Liver (tissue), 9 donors: Measurements from ENCODE around the gene SCARB1. TPM values are rescaled to one million over a fixed set of nuclear protein-coding genes. Genes with fewer than 3 reads are reported as not detected.
"Not testable (repeated sequence)": the region's sequence is repeated elsewhere in the genome, so short reads cannot be mapped to it uniquely, and the experiment has no call there.

ENCODE experiments used
- DNase-seq: peaks from one replicate; pipeline ENCODE4 v3.0.0-alpha.2; 2017; ENCODE audit warnings: low spot score
- H3K27ac ChIP-seq, 2 donors: one replicate each; pipeline ENCODE4 v1.7.0; 2013; ENCODE audit warnings: inconsistent platforms in 2 of 2, low read length in 2 of 2, control low read depth in 1 of 2, low read depth in 1 of 2, mild to moderate bottlenecking in 1 of 2
- H3K27me3 ChIP-seq, 4 donors: one replicate each; pipeline versions ENCODE4 v1.6.1 to v1.7.0; 2013; ENCODE audit warnings: low read length in 3 of 4, inconsistent platforms in 1 of 4, mild to moderate bottlenecking in 1 of 4, moderate library complexity in 1 of 4; ENCODE audit not compliant: control insufficient read depth in 4 of 4, insufficient read depth in 4 of 4
- H3K36me3 ChIP-seq, 4 donors: one replicate each; pipeline versions ENCODE4 v1.6.1 to v1.7.0; 2013; ENCODE audit warnings: low read length in 3 of 4, mild to moderate bottlenecking in 3 of 4, low read depth in 1 of 4, moderate library complexity in 1 of 4; ENCODE audit not compliant: control insufficient read depth in 4 of 4, insufficient read depth in 3 of 4
- H3K4me1 ChIP-seq, 4 donors: one replicate each; pipeline versions ENCODE4 v1.6.1 to v1.7.0; 2013; ENCODE audit warnings: low read length in 3 of 4, mild to moderate bottlenecking in 3 of 4, moderate library complexity in 1 of 4; ENCODE audit not compliant: control insufficient read depth in 4 of 4, insufficient read depth in 4 of 4
- H3K4me3 ChIP-seq, 3 donors: one replicate each; pipeline versions ENCODE4 v1.6.1 to v1.7.0; 2013; ENCODE audit warnings: low read length in 3 of 3, control low read depth in 1 of 3, low read depth in 1 of 3, mild to moderate bottlenecking in 1 of 3
- H3K9ac ChIP-seq, 2 donors: one replicate each; pipeline ENCODE4 v1.7.0; 2013; ENCODE audit warnings: low read length in 2 of 2, mild to moderate bottlenecking in 2 of 2, moderate library complexity in 2 of 2, control low read depth in 1 of 2, low read depth in 1 of 2
- H3K9me3 ChIP-seq, 4 donors: one replicate each; pipeline versions ENCODE4 v1.6.1 to v1.7.0; 2013; ENCODE audit warnings: low read length in 3 of 4; ENCODE audit not compliant: control insufficient read depth in 4 of 4
- ATF3 ChIP-seq: IDR thresholded peaks from 2 replicates; pipeline ENCODE4 v1.6.1; 2016; ENCODE audit warnings: antibody characterized with exemption
- CTCF ChIP-seq: fragments of 150-350 bp; IDR thresholded peaks from 2 replicates; pipeline ENCODE4 v1.5.1; 2017; ENCODE audit warnings: improper control_type of control experiment, low read depth, low read length; ENCODE audit not compliant: missing input control
- EGR1 ChIP-seq, 2 donors: IDR thresholded peaks; 2 replicates each; pipeline ENCODE4 v1.6.1; 2016 to 2018; ENCODE audit warnings: antibody characterized with exemption in 2 of 2, low read depth in 2 of 2
- FOXA1 ChIP-seq: IDR thresholded peaks from 2 replicates; pipeline ENCODE4 v1.6.1; 2016; ENCODE audit warnings: antibody characterized with exemption
- FOXA2 ChIP-seq: IDR thresholded peaks from 2 replicates; pipeline ENCODE4 v1.6.1; 2016; ENCODE audit warnings: antibody characterized with exemption
- GABPA ChIP-seq, 2 donors: IDR thresholded peaks in 1 of 2; conservative IDR thresholded peaks in 1 of 2; 2 replicates each; pipeline ENCODE4 v1.6.1; 2016; ENCODE audit warnings: antibody characterized with exemption in 2 of 2, mild to moderate bottlenecking in 1 of 2, moderate library complexity in 1 of 2
- HNF4G ChIP-seq: IDR thresholded peaks from 2 replicates; pipeline ENCODE4 v1.6.1; 2016; ENCODE audit warnings: antibody characterized with exemption
- JUND ChIP-seq, 2 donors: IDR thresholded peaks; 2 replicates each; pipeline ENCODE4 v1.6.1; 2016; ENCODE audit warnings: antibody characterized with exemption in 2 of 2
- MAX ChIP-seq: IDR thresholded peaks from 2 replicates; pipeline ENCODE4 v1.6.1; 2016; ENCODE audit warnings: antibody characterized with exemption
- RXRA ChIP-seq, 2 donors: IDR thresholded peaks; 2 replicates each; pipeline ENCODE4 v1.6.1; 2017 to 2018; ENCODE audit warnings: antibody characterized with exemption in 2 of 2, mild to moderate bottlenecking in 1 of 2
- SP1 ChIP-seq: IDR thresholded peaks from 2 replicates; pipeline ENCODE4 v1.6.1; 2018; ENCODE audit warnings: antibody characterized with exemption, mild to moderate bottlenecking
- YY1 ChIP-seq: IDR thresholded peaks from 2 replicates; pipeline ENCODE4 v1.6.1; 2016; ENCODE audit warnings: antibody characterized with exemption, mild to moderate bottlenecking
- WGBS: extraction: QIAGEN DNeasy Blood & Tissue Kit; methylation state at CpG from one replicate; pipeline ENCODE4 v1.1.7; 2013; 5-methylcytosine and 5-hydroxymethylcytosine counted together
- polyA plus RNA-seq, 2 donors: library from polyadenylated mRNA; stranded (reverse) in 1 of 2; unstranded in 1 of 2; fragments of 200-250 nt in 1 of 2; fragments of >200 nt in 1 of 2; fragmentation: Nextera tagmentation in 1 of 2; extraction: Ambion mirVana in 1 of 2; gene quantifications; one replicate each; pipeline versions ENCODE4 v1.2.1 to v1.2.3, GENCODE V29; 2013 to 2015
- total RNA-seq, 2 donors: library from RNA; depleted of rRNA; stranded (reverse); fragments of >200 nt; gene quantifications; one replicate each; pipeline ENCODE4 v1.2.3, GENCODE V29; 2014
- TF ChIP-seq, protein P1 (sequence below): IDR thresholded peaks from 2 replicates; pipeline ENCODE4 v1.6.1; 2016; ENCODE audit warnings: antibody characterized with exemption
- TF ChIP-seq, protein P2 (sequence below): IDR thresholded peaks from 2 replicates; pipeline ENCODE4 v1.6.1; 2016; ENCODE audit warnings: antibody characterized with exemption, mild to moderate bottlenecking
- donor health status: healthy.
- donor health status: healthy.
- donor health status: healthy.
- donor health status: healthy.
- donor health status: healthy.

The SCARB1 gene
- total and polyA plus RNA-seq, 4 donors: 85.3 to 289 (median 141) TPM

DNA sequence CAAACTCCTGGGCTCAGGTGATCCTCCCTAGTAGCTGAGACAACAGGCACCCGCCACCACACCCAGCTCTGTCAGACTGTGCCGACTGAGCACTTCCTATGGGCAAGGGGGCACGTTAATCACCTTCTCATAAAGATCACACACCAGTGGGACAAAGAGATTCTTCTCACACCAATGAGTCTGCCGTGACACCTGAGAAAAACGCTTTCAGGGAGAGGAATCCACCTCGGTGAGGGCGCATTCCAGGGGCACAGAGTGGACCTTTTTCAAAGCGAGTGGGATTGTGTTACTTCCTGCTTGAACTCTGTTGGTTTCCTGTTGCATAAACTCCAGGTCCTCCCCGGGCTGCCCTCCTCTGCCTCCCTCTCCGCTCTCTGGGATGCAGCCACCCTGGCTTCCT is 17.5 kb upstream of the SCARB1 start:
- WGBS: 69% methylated on average over 10 of the region's 10 CpGs
- Histone ChIP-seq H3K36me3 (no peaks in the 10 kb centered on the region), H3K27me3 (no peaks in the 10 kb centered on the region), H3K4me1 (peaks cover 6 to 26% (median 17%) of the 10 kb centered on the region in 4 donors), H3K4me3 (no peak overlapping the region), H3K27ac (no peak overlapping the region), H3K9me3 (no peaks in the 10 kb centered on the region), H3K9ac (no peak overlapping the region)
- TF ChIP-seq HNF4G: no peak
- no peak for TF ChIP-seq GABPA (IDR thresholded peaks at IDR 0.05 in 1 of 2, conservative IDR thresholded peaks at IDR 0.05 in 1 of 2)
- no peak for TF ChIP-seq SP1
- TF ChIP-seq FOXA1: no peak
- no peak for TF ChIP-seq JUND (IDR thresholded peaks at IDR 0.05)
- no peak for TF ChIP-seq ATF3
- TF ChIP-seq YY1: no peak
- no peak for TF ChIP-seq EGR1 (IDR thresholded peaks at IDR 0.05; ENCODE audit: low read depth in 2 of 2)
- TF ChIP-seq, protein P1, sequence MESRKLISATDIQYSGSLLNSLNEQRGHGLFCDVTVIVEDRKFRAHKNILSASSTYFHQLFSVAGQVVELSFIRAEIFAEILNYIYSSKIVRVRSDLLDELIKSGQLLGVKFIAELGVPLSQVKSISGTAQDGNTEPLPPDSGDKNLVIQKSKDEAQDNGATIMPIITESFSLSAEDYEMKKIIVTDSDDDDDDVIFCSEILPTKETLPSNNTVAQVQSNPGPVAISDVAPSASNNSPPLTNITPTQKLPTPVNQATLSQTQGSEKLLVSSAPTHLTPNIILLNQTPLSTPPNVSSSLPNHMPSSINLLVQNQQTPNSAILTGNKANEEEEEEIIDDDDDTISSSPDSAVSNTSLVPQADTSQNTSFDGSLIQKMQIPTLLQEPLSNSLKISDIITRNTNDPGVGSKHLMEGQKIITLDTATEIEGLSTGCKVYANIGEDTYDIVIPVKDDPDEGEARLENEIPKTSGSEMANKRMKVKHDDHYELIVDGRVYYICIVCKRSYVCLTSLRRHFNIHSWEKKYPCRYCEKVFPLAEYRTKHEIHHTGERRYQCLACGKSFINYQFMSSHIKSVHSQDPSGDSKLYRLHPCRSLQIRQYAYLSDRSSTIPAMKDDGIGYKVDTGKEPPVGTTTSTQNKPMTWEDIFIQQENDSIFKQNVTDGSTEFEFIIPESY: no peak
- TF ChIP-seq, protein P2, sequence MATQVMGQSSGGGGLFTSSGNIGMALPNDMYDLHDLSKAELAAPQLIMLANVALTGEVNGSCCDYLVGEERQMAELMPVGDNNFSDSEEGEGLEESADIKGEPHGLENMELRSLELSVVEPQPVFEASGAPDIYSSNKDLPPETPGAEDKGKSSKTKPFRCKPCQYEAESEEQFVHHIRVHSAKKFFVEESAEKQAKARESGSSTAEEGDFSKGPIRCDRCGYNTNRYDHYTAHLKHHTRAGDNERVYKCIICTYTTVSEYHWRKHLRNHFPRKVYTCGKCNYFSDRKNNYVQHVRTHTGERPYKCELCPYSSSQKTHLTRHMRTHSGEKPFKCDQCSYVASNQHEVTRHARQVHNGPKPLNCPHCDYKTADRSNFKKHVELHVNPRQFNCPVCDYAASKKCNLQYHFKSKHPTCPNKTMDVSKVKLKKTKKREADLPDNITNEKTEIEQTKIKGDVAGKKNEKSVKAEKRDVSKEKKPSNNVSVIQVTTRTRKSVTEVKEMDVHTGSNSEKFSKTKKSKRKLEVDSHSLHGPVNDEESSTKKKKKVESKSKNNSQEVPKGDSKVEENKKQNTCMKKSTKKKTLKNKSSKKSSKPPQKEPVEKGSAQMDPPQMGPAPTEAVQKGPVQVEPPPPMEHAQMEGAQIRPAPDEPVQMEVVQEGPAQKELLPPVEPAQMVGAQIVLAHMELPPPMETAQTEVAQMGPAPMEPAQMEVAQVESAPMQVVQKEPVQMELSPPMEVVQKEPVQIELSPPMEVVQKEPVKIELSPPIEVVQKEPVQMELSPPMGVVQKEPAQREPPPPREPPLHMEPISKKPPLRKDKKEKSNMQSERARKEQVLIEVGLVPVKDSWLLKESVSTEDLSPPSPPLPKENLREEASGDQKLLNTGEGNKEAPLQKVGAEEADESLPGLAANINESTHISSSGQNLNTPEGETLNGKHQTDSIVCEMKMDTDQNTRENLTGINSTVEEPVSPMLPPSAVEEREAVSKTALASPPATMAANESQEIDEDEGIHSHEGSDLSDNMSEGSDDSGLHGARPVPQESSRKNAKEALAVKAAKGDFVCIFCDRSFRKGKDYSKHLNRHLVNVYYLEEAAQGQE: no peak
- no peak for TF ChIP-seq RXRA (IDR thresholded peaks at IDR 0.05)
- TF ChIP-seq FOXA2: no peak
- no peak for TF ChIP-seq CTCF
- TF ChIP-seq MAX: no peak
- DNase-seq: no peak

DNA sequence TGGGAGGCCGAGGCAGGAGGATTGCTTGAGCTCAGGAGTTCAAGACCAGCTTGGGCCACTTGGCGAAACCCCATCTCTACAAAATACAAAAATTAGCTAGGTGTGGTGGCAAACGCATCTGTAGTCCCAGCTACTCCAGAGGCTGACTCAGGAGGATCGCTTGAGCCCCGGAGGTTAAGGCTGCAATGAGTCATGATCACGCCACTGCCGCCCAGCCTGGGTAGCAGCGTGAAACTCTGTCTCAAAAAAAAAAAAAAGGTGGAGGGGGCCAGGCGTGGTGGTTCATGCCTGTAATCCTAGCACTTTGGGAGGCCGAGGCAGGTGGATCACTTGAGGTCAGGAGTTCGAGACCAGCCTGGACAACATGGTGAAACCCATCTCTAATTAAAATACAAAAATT is 16.7 kb upstream of the SCARB1 start:
- not testable (repeated sequence) for H3K27me3 ChIP-seq, H3K4me3 ChIP-seq, DNase-seq, H3K9ac ChIP-seq, H3K9me3 ChIP-seq, H3K27ac ChIP-seq, H3K36me3 ChIP-seq
- 93% methylated on average over 11 of the region's 11 CpGs for WGBS
- H3K4me1 ChIP-seq: peaks cover 5 to 27% (median 17%) of the 10 kb centered on the region in 4 donors
